NCI-H526 treated with DMSO at 0.1 percent for 48 hours (cell line): Measurements from ENCODE around the gene RNF20.
"Not testable (repeated sequence)": the region's sequence is repeated elsewhere in the genome, so short reads cannot be mapped to it uniquely, and the experiment has no call there.

Source experiments
- DNase-seq: peaks from one replicate; lab custom pipeline; 2025; lab: John Stamatoyannopoulos, UW

The RNF20 gene

GRCh38 chr9:101587332-101588043 is 53.8 kb downstream of the RNF20 start:
- no peak for DNase-seq

GRCh38 chr9:101590074-101590473 is 56.4 kb downstream of the RNF20 start:
- not testable (repeated sequence) for DNase-seq

- DNase-seq = no peak
Measured at GRCh38 chr9:101590901-101591300, 57.2 kb downstream of the RNF20 start.

- peak; percentile 4 for DNase-seq
Measured at GRCh38 chr9:101591787-101592446, 58.3 kb downstream of the RNF20 start.

- no peak for DNase-seq
Measured at GRCh38 chr9:101592788-101593187, 59.1 kb downstream of the RNF20 start.

GRCh38 chr9:101593345-101593744 is 59.7 kb downstream of the RNF20 start:
- no peak for DNase-seq

- no peak for DNase-seq
Measured at GRCh38 chr9:101594796-101595195, 61.1 kb downstream of the RNF20 start, which contains the start of gene PPP3R2. Gene PPP3R2, minus strand, starts transcription at chr9:101594969. Its CDS starts 48 bp downstream, at chr9:101594921.

- no peak for DNase-seq
Measured at GRCh38 chr9:101601904-101602765, 68.5 kb downstream of the RNF20 start.

GRCh38 chr9:101604296-101604695 is 70.6 kb downstream of the RNF20 start:
- no peak for DNase-seq

GRCh38 chr9:101605547-101605946 is 71.9 kb downstream of the RNF20 start:
- DNase-seq = no peak
